Esophagus squamous epithelium (tissue), 4 donors: ENCODE results near the gene RNLS.

Experiments
- CTCF ChIP-seq, 6 experiments: fragments of 450-650 bp in 4 of 6; fragments of 200-600 bp in 2 of 6; sonication (generic) in 2 of 6; IDR thresholded peaks; one replicate each; pipeline ENCODE4 v1.5.1; 2016 to 2019; ENCODE audit warnings: antibody characterized with exemption in 6 of 6, mild to moderate bottlenecking in 4 of 6, moderate library complexity in 4 of 6
- POLR2A ChIP-seq, 4 donors: fragments of 450-650 bp; IDR thresholded peaks; one replicate each; pipeline ENCODE4 v1.6.1; 2017; ENCODE audit warnings: antibody characterized with exemption in 4 of 4, mild to moderate bottlenecking in 4 of 4, moderate library complexity in 3 of 4

GRCh38 chr10:88314362-88314761 lies 268.8 kb downstream of the RNLS start:
- no peak for TF ChIP-seq CTCF (IDR thresholded peaks at IDR 0.05)
- TF ChIP-seq POLR2A (IDR thresholded peaks at IDR 0.05), result no peak
